Activated gamma-delta T cell treated with Interleukin-2 at 50 U/mL for 16 hours (primary cell): ENCODE data around the gene NFS1.
"Not testable (repeated sequence)": the region's sequence is repeated elsewhere in the genome, so short reads cannot be mapped to it uniquely, and the experiment has no call there.

Experiments used
- DNase-seq: peaks from one replicate; pipeline ENCODE4 v3.0.0-alpha.2; 2020

The NFS1 gene

DNA sequence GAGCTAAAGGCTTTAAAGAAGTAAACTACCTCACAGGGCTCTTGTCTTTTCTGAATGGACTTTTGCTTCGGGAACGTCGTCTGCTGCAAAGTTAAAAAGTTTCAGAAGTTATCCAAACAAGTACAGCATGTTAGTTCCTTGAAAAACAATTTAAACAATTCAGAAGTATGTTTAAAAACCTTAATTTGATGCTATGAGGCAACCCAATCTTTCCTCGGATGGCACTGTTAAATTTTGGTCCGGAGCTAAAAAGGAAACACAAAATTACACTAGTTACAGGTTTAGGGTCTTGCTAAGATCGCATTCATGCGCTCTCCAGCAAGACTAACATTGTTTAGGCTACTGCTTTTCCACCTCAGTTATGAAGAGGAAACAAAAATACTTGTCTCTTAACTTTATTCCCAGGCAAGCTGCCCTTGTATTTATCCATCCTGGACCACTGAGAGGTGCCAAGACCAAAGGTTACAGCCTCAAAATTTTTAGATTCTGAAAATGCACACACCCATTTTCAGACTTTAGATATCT lies 30.2 kb upstream of the NFS1 start:
- no peak for DNase-seq

DNA sequence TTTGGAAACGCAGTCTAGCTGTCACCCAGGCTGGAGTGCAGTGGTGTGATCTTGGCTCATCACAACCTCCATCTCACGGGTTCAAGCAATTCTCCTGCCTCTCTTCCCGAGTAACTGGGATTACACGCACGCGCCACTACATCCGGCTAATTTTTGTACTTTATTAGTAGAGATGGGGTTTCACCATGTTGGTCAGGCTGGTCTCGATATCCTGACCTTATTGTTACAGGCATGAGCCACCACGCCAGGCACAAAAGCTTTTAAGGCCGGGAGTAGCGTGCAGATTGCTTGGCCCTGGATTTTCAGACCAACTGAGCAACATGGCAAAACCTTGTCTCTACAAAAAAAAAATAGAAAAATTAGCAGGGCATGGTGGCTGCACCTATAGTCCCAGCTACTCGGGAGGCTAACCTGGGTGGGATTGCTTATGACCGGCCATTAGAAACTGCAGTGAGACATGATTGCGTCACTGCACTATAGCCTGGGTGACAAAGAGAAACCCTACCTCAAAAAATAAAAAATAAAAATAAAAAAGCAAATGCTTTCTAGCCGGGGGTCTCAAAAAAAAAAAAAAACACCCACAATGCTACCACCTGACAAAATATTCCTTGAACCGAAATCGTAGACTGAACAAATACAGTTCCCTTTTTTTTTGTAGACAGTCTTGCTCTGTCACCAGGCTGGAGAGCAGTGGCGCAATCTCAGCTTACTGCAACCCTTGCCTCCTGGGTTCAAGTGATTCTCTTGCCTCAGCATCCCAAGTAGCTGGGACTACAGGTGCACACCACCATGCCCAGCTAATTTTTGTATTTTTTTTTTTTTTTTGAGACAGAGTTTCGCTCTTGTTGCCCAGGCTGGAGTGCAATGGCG lies 27.9 kb upstream of the NFS1 start:
- no peak for DNase-seq

DNA sequence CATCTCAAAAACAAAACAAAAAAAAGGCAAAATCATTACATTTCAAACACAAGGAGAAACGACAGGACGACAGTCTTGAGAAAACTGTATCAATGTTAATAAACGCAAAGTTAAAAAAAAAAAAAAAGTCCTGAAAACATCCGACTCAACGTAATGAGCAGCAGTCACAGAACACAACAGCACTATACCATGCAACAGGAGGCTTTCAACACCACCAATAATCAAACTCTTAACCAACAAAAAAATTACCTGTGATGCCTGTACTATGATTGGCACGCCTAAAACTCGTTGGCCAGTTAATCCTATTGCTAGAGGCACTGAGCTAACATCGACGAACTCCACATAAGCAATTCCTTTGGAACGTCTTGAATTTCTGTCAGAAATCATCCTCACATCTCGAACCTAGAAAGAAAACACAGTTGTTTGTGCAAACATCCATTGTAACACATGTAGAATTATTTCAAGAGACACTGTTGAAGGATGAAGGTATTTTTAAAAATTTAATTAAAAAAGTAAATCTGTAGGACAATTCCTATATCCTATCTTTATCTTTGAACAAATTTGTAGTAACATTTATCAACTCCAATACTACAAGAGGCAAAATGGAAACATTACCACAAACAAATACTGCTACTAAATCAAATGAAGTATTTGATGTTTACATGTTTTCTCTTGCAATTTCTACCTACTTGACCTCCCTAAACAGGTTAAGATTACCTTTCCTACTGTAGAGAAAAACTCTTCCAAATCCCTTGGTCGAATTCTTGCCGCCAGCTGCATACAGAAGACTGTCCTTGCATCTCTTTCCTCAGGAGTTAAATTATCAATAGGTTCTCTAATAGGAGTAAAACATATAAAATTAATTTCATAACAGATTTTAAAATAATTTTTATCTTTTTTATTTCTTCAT lies 25.4 kb upstream of the NFS1 start:
- no peak for DNase-seq

DNA sequence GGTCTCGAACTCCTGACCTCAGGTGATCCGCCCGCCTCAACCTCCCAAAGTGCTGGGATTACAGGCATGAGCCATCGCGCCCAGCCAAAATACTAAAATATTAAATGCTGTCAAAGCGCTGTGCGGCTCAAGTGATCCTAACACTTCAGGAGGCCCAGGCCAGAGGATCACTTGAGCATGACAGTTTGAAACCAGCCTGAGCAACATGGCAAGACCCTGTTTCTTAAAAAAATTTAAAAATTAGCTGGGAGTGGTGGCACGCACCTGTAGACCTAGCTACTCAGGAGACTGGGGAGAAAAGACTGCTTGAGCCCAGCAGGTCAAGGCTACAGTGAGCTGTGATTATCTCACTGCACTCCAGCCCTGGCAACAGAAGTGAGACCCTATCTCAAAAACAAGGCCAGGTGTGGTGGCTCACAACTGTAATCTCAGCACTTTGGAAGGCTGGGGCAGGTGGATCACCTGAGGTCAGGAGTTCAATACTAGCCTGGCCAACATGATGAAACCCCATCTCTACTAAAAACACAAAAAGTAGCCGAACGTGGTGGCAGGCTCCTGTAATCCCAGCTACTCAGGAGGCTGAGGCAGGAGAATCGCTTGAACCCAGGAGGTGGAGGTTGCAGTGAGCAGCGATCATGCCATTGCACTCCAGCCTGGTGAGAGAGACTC lies 24.6 kb upstream of the NFS1 start:
- not testable (repeated sequence) for DNase-seq

DNA sequence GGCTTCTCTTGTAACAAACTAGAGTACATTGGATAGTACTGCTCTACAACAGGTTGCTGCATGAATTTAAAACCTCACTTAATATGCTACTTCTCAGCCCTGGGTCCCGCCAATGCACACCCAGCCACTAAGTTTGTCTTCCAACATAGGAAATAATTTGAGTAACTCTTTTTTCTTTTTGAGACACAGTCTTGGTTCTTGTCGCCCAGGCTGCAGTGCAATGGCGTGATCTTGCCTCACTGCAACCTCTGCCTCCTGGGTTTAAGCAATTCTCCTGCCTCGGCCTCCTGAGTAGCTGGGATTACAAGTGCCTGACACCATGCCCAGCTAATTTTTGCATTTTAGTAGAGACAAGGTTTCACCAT lies 24.1 kb upstream of the NFS1 start:
- DNase-seq = not testable (repeated sequence)

DNA sequence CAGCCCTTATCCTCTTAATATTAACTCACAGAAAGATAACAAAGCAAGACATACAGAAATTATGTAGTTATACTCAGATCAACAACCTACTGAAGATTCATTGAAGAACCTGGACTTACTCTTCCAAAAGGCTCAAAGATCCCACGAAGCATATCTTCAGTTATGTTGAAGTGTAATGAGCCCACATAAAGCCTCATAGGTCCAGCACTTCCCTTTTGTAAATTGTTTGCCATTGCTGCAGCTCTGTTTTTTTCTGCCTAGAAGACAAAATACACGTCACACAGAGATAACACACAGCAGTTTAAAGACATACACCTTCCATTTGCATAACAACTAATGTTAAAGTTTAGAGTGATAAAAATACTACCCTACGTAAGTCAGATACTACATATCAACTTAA lies 22.5 kb upstream of the NFS1 start:
- DNase-seq = no peak

DNA sequence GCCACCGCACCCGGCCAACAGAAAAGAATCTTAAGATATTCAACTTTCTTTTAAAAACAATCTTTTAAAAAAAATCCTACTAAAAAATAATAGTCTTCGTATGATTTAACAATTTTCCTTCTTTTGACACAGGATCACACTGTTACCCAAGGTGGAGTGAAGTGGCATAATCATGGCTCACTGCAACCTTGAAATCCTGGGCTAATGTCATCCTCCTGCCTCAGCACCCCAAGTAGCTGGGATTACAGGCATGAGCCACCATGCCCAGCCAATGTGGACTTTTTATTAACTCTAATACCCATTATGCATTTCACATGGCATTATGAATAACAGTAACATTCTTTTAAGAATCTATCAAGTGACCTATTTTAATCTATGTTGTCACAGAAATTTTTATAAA lies 22.1 kb upstream of the NFS1 start:
- DNase-seq = no peak

DNA sequence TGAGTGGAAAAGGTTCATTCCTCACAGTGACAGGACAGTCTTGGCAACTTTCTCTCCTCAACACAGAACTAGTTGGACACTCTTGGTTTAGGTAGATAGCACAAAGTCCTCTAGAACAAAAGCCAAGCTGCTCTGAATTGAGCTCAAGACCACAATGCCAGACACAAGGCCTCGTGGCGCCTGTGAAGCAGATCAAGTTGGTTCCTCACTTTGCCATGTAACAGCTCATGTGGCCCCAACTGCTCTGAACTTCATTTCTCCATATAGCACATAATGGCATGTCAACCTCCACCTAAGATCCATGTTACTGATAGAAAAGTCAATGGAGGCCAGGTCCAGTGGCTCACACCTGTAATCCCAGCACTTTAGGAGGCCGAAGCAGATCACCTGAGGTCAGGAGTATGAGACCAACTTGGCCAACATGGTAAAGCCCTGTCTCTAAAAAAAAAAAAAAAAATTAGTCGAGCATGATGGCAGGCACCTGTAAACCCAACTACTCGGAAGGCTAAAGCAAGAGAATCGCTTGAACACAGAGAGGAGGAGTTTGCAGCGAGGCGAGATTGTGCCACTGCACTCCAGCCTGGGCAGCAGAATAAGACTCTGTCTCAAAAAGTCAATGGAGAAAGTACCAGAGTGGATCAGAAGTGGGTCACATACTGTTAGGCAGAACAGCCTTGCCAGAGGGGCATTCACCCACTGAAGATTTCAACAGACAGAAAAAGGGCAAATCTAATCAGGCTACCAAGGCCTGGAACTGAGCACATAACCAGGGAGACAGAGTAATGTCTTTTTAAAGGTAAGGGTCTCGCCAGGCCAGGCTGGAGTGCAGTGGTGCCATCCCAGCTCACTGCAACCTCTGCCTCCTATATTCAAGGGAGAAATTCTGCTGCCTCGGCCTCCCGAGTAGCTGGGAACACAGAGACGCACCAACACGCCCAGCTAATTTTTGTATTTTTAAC lies 21.3 kb upstream of the NFS1 start:
- no peak for DNase-seq

DNA sequence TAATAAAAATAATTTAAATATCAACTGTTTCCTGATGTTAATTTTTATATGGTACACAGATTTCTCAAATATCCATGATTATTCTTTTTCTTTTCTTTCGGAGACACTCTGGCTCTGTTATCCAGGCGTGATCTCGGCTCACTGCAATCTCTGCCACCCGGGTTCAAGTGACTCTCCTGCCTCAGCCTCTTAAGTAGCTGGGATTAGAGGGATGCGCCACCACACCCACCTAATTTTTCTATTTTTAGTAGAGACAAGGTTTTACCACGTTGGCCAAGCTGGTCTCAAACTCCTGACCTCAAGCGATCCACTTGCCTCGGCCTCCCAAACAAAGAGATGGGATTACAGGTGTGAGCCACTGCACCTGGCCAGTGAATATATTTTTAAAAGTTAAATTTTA lies 20.6 kb upstream of the NFS1 start:
- DNase-seq = no peak

DNA sequence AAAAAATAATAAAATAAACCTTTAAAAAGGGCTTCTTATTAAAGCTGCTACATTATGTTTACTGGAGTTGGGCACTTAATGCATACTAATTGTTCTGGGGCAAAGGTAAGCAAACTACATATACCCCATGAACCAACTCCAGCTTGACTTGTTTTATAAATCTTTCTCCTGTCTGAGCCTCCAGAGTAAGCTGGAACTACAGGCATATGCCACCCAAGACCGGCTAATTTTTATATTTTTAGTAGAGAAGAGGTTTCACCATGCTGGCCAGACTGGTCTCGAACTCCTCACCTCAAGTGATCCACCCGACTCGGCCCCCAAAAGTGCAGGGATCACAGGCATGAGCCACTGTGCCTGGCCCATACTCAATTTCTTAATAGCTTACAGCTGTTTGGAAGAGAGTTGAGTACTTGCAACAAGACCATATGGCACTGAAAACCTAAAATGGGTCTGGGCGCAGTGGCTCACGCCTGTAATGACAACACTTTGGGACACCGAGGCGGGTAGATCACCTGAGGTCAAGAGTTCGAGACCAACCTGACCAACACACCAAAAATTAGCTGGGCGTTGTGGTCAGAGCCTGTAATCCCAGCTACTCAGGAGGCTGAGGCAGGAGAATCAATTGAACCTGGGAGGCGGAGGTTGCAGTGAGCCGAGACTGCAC lies 20.0 kb upstream of the NFS1 start:
- DNase-seq = no peak

DNA sequence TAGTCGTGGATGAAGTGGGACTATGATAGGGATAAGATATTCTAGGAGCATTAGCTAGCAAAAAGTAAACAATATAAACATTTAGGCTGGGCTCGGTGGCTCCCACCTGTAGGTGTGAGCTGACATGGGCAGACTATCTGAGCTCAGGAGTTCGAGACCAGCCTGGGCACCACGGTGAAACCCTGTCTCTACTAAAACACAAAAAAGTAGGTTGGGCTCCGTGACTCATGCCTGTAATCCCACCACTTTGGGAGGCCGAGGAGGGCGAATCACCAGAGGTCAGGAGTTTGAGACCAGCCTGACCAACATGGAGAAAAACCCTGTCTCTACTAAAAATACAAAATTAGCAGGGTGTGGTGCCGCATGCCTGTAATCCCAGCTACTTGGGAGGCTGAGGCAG lies 19.2 kb upstream of the NFS1 start:
- DNase-seq = not testable (repeated sequence)

DNA sequence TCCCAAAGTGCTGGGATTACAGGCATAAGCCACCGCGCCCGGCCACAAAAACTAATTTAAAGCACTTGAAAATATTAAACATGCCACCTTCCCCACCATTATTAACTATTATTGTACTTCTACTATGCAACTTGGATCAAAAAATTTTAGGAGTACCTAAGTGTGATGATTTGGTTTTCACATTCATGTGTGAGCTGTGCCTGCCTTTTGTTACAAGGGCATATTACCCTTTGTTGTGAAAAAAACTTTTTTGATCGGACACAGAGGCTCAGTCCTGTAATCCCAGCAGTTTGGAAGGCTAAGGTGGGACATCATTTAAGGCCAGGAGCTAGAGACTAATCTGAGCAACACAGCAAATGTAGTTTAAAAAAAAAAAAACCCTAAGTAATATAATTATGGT lies 17.2 kb upstream of the NFS1 start:
- DNase-seq = no peak

DNA sequence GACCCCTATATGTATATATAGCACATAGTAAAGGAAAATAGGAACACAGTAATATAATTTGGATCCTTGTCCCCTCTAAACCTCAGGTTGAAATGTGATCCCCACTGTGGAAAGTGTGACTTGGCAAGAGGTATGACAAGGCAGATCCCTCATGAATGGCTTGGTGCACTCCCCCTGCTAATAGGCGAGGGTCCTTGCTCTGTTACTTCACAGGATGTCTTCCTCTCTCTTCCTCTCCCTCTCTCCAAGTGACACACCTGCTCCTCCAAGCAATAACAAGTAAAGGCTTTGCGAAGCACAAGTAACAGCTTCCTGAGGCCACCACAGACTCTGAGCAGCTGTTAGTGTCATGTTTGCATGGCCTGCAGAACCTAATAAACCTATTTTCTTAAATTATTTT lies 16.5 kb upstream of the NFS1 start:
- DNase-seq = no peak

DNA sequence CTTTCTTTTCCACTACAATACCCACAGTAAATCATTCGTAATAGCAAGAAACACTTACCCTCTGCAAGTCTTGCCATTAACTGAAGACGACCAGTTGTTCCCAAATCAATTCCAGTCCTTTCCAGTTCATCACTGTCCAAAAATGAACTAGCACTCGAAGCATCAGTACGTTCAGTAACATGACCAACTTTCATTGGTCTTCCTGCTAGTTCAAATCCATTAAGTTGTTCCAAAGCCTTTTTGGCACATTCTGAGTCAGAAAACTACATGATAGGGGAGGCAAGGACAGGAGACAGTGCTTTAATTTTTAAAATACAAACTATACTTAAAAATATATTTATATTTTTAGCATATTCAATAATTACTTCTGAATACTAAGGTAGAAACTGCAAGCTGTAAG lies 15.0 kb upstream of the NFS1 start:
- no peak for DNase-seq

DNA sequence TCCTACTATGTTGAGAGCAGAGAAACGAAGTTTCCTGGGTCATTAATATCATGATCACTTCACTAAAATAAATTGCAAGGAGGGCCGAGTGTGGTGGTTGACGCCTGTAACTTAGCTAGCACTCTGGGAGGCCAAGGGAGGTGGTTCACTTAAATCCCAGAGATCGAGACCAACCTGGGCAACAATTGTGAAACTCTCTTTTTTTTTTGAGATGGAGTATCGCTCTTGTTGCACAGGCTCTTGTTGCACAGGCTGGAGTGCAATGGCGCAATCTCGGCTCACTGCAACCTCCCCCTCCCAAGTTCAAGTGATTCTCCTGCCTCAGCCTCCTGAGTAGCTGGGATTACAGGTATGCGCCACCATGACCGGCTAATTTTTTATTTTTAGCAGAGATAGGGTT lies 14.0 kb upstream of the NFS1 start:
- not testable (repeated sequence) for DNase-seq

DNA sequence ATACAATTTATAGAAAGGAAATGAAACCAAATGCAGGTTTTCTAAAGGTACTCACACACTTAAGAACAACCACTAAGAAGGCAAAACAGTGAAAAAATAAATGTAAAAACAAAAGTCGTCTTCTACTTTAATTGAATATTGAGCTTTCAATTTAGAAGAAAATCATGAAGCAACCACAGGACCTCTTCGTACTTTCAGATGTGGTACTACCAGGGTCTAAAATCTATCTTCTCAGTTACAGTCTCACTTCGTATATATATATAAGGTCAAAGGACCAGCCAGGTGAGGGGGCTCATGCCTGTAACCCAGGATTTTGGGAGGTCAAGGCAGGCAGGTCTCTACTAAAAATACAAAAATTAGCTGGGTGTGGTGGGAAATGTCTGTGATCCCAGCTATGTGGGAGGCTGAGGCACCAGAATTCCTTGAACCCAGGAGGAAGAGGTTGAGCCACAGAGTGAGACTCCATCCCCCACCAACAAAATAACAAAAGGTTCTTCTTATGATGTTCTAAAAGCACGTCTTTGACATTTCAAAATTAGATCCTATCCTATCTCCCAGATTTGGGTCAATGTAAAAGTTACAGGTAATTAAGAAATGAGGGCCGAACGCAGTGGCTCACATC lies 12.5 kb upstream of the NFS1 start:
- no peak for DNase-seq

DNA sequence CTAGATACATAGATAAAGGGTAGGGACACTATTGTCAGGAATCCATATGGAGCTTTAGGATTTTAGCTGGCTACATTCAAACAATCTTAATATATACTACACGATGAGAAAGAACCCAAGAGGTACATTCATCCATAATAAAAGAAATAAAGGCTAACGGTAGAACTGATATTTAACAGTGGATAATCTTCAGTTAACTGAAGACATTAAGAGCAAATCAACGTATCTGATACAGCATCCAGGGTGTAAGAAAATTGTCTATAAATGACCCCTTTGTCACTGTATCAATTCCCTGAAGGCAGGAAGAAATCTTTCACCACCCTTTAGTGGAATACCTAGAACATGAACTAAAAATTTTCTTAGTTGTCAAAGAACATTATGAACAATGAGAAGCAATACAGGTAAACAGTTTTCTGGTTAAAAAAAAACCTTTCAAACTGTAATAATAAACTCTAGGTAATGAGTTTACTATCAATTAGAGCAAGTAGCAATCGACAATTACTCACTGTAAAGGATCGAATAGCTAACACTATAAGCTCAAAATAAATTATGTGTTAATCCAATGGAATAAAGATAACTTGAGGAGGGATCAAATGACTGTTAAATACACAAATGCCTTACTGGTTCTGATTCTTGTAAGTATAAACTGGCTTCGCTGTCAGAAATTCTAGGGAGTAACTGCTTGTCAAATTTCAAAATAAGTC lies 11.9 kb upstream of the NFS1 start:
- no peak for DNase-seq

DNA sequence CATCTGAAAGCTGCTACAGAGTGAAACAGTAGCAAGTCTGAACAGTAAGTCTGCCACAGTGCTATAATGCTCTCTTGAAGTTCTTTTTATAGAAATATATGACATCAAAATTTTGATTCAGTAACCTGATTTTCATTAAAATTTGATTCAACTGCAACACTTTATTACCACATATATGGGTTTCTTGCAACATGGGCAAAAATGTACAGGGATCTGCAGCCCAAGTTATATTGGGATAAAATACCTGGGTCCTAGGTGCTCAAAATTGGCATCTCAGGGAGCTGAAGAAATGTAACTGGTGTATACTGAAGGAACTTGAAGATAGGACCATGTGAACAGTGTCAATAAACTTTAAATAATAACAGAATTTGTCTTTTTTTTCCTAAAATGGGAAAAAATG lies 10.9 kb upstream of the NFS1 start:
- DNase-seq = no peak

DNA sequence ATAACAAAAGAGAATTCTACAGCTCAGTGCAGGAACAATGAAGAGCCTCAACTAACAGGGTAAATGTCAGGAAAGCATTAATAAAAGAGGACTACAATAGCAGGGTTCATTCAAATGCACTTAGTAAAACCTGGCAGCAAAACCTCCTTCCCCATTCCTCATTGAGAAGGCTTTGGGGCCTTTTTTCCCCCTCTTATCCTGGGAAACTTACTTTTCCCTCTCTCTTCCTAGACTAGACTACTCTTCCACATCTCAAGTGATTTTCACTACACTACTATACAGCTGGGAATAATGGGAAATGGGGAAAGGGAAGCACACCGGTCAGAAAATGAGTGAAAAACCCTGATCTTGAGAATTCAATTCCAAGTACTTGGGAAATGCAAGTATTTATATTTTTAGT lies 10.1 kb upstream of the NFS1 start:
- no peak for DNase-seq

DNA sequence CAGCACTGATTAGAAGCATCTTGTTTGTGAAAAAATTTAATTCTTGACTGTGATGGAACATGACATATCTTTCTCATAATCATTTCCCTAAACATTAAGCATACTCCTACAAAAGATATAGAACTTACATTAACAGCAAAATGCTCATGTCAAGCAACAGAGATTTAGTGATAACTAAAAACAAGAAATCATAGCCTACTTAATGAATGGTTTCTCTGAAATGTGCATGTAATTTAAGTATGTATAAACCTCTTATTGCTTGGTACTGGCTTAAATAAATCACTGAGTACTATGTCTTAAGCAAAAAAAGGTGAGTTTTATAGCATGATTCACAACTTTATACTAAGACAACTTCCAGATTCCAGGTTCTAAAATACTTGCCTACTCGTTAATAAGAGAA lies 9.3 kb upstream of the NFS1 start:
- DNase-seq = no peak
